Measurements from ENCODE around the gene ANAPC5.

GRCh38 chr12:121345151-121345815 is 6.9 kb downstream of the ANAPC5 start:
- TF ChIP-seq POLR2AphosphoS5 (IDR thresholded peaks at IDR 0.05; ENCODE audit: low read depth, low read length), result no peak
- TF ChIP-seq POLR2A (IDR thresholded peaks at IDR 0.05; ENCODE audit: low read depth, low read length), result no peak
- no peak for TF ChIP-seq TAF1 (IDR thresholded peaks at IDR 0.05; ENCODE audit: borderline replicate concordance, low read depth, low read length)

Data from GM12892 (cell line).